Activated naive CD4-positive, alpha-beta T cell treated with anti-CD3 and anti-CD28 coated beads, Interleukin-2, amount 10 ng/mL, durations not matched to agents 7 days and 5 days (primary cell): ENCODE data around the gene SLC15A5.

Experiments used
- CTCF ChIA-PET: fragments of 350-600 bp; sonication (Branson Sonifier 250); formaldehyde crosslinking; loops from one replicate; lab custom pipeline; 2021; ENCODE audit warnings: antibody characterized with exemption; lab: Charles Lee
- DNase-seq: peaks from one replicate; pipeline ENCODE4 v3.0.0-alpha.2; 2020
- H3K27ac Mint-ChIP-seq: one replicate; pipeline ENCODE4 v1.8.0; 2021; ENCODE audit warnings: mild to moderate bottlenecking, moderate library complexity, mixed read lengths
- H3K27me3 Mint-ChIP-seq: one replicate; pipeline ENCODE4 v1.8.0; 2021; ENCODE audit warnings: mild to moderate bottlenecking, mixed read lengths
- H3K36me3 Mint-ChIP-seq: one replicate; pipeline ENCODE4 v1.8.0; 2021; ENCODE audit warnings: mixed read lengths
- H3K4me1 Mint-ChIP-seq: one replicate; pipeline ENCODE4 v1.8.0; 2021; ENCODE audit warnings: mixed read lengths
- H3K4me3 Mint-ChIP-seq: one replicate; pipeline ENCODE4 v1.8.0; 2021; ENCODE audit warnings: mild to moderate bottlenecking, moderate library complexity, mixed read lengths
- H3K9me3 Mint-ChIP-seq: one replicate; pipeline ENCODE4 v1.8.0; 2021; ENCODE audit warnings: mixed read lengths

Gene SLC15A5

GRCh38 chr12:16241346-16241745, 36.1 kb downstream of the SLC15A5 start:
- CTCF ChIA-PET: no interaction called here
- no peaks in the 10 kb centered on the region for H3K4me1 Mint-ChIP-seq
- no peak overlapping the region for H3K27ac Mint-ChIP-seq
- H3K36me3 Mint-ChIP-seq: no peaks in the 10 kb centered on the region
- no peak overlapping the region for H3K4me3 Mint-ChIP-seq
- H3K9me3 Mint-ChIP-seq: no peaks in the 10 kb centered on the region
- no peak for DNase-seq
- H3K27me3 Mint-ChIP-seq: no peaks in the 10 kb centered on the region

- Mint-ChIP-seq H3K4me1 (no peaks in the 10 kb centered on the region), H3K9me3 (no peaks in the 10 kb centered on the region), H3K4me3 (no peak overlapping the region), H3K27me3 (no peaks in the 10 kb centered on the region), H3K36me3 (no peaks in the 10 kb centered on the region), H3K27ac (no peak overlapping the region)
- DNase-seq: no peak
- CTCF ChIA-PET: no interaction called here
Observed at GRCh38 chr12:16238661-16239060, 38.8 kb downstream of the SLC15A5 start.

- Mint-ChIP-seq H3K27me3 (no peaks in the 10 kb centered on the region), H3K4me1 (no peaks in the 10 kb centered on the region), H3K4me3 (no peak overlapping the region), H3K9me3 (peaks cover 4% of the 10 kb centered on the region), H3K36me3 (no peaks in the 10 kb centered on the region), H3K27ac (no peak overlapping the region)
- CTCF ChIA-PET: no interaction called here
- DNase-seq: no peak
Observed at GRCh38 chr12:16229676-16230075, 47.8 kb downstream of the SLC15A5 start.

- CTCF ChIA-PET: no interaction called here
- no peak for DNase-seq
- no peaks in the 10 kb centered on the region for H3K36me3 Mint-ChIP-seq
- no peaks in the 10 kb centered on the region for H3K4me1 Mint-ChIP-seq
- H3K27me3 Mint-ChIP-seq: no peaks in the 10 kb centered on the region
- H3K9me3 Mint-ChIP-seq: peaks cover 4% of the 10 kb centered on the region
- H3K4me3 Mint-ChIP-seq: no peak overlapping the region
- no peak overlapping the region for H3K27ac Mint-ChIP-seq
Observed at GRCh38 chr12:16228067-16228466, 49.4 kb downstream of the SLC15A5 start.

GRCh38 chr12:16225692-16226091, 51.8 kb downstream of the SLC15A5 start:
- Mint-ChIP-seq H3K27me3 (no peaks in the 10 kb centered on the region), H3K36me3 (no peaks in the 10 kb centered on the region), H3K4me1 (no peaks in the 10 kb centered on the region), H3K4me3 (no peak overlapping the region), H3K27ac (no peak overlapping the region), H3K9me3 (peaks cover 2% of the 10 kb centered on the region)
- no peak for DNase-seq
- CTCF ChIA-PET: no interaction called here

GRCh38 chr12:16224196-16224595, 53.3 kb downstream of the SLC15A5 start:
- Mint-ChIP-seq H3K27me3 (no peaks in the 10 kb centered on the region), H3K36me3 (no peaks in the 10 kb centered on the region), H3K4me1 (no peaks in the 10 kb centered on the region), H3K4me3 (no peak overlapping the region), H3K27ac (no peak overlapping the region), H3K9me3 (peaks cover 5% of the 10 kb centered on the region)
- CTCF ChIA-PET: no interaction called here
- DNase-seq: no peak

GRCh38 chr12:16221776-16222175, 55.7 kb downstream of the SLC15A5 start:
- CTCF ChIA-PET: no interaction called here
- Mint-ChIP-seq H3K27ac (no peak overlapping the region), H3K9me3 (peaks cover 5% of the 10 kb centered on the region), H3K4me3 (no peak overlapping the region), H3K36me3 (no peaks in the 10 kb centered on the region), H3K27me3 (no peaks in the 10 kb centered on the region), H3K4me1 (no peaks in the 10 kb centered on the region)
- no peak for DNase-seq

- H3K36me3 Mint-ChIP-seq: no peaks in the 10 kb centered on the region
Observed at GRCh38 chr12:16220120-16220519, 57.4 kb downstream of the SLC15A5 start.

GRCh38 chr12:16218934-16219751, 58.3 kb downstream of the SLC15A5 start:
- Mint-ChIP-seq H3K27ac (no peak overlapping the region), H3K4me1 (no peaks in the 10 kb centered on the region), H3K4me3 (no peak overlapping the region), H3K36me3 (no peaks in the 10 kb centered on the region), H3K27me3 (no peaks in the 10 kb centered on the region), H3K9me3 (peaks cover 3% of the 10 kb centered on the region)
- DNase-seq: no peak
- CTCF ChIA-PET: no interaction called here

More at GRCh38 chr12:16220120-16220519, 57.4 kb downstream of the SLC15A5 start:
- Mint-ChIP-seq H3K27ac (no peak overlapping the region), H3K9me3 (peaks cover 3% of the 10 kb centered on the region), H3K4me3 (no peak overlapping the region), H3K4me1 (no peaks in the 10 kb centered on the region), H3K27me3 (no peaks in the 10 kb centered on the region)
- CTCF ChIA-PET: no interaction called here
- no peak for DNase-seq

- CTCF ChIA-PET: no interaction called here
- Mint-ChIP-seq H3K4me3 (no peak overlapping the region), H3K27ac (no peak overlapping the region), H3K4me1 (no peaks in the 10 kb centered on the region), H3K9me3 (peaks cover 3% of the 10 kb centered on the region), H3K27me3 (no peaks in the 10 kb centered on the region), H3K36me3 (no peaks in the 10 kb centered on the region)
- DNase-seq: no peak
Observed at GRCh38 chr12:16218234-16218633, 59.3 kb downstream of the SLC15A5 start.

GRCh38 chr12:16211731-16212130, 65.8 kb downstream of the SLC15A5 start:
- Mint-ChIP-seq H3K27ac (no peak overlapping the region), H3K4me3 (no peak overlapping the region), H3K27me3 (no peaks in the 10 kb centered on the region), H3K4me1 (no peaks in the 10 kb centered on the region), H3K9me3 (no peaks in the 10 kb centered on the region), H3K36me3 (no peaks in the 10 kb centered on the region)
- CTCF ChIA-PET: no interaction called here
- DNase-seq: no peak

- H3K27me3 Mint-ChIP-seq: no peaks in the 10 kb centered on the region
Observed at GRCh38 chr12:16198884-16199283, 78.6 kb downstream of the SLC15A5 start.

GRCh38 chr12:16197600-16197999, 79.9 kb downstream of the SLC15A5 start:
- Mint-ChIP-seq H3K27me3 (no peaks in the 10 kb centered on the region), H3K4me1 (no peaks in the 10 kb centered on the region), H3K36me3 (no peaks in the 10 kb centered on the region), H3K27ac (no peak overlapping the region), H3K4me3 (no peak overlapping the region), H3K9me3 (peaks cover 2% of the 10 kb centered on the region)
- CTCF ChIA-PET: no interaction called here
- no peak for DNase-seq

More at GRCh38 chr12:16198884-16199283, 78.6 kb downstream of the SLC15A5 start:
- no peak overlapping the region for H3K4me3 Mint-ChIP-seq
- no peak for DNase-seq
- CTCF ChIA-PET: no interaction called here
- H3K9me3 Mint-ChIP-seq: peaks cover 2% of the 10 kb centered on the region
- no peak overlapping the region for H3K27ac Mint-ChIP-seq
- H3K36me3 Mint-ChIP-seq: no peaks in the 10 kb centered on the region
- no peaks in the 10 kb centered on the region for H3K4me1 Mint-ChIP-seq

- DNase-seq: no peak
- CTCF ChIA-PET: no interaction called here
Observed at GRCh38 chr12:16189849-16190248, 87.6 kb downstream of the SLC15A5 start.

GRCh38 chr12:16187660-16188059, 89.8 kb downstream of the SLC15A5 start:
- H3K9me3 Mint-ChIP-seq: no peaks in the 10 kb centered on the region
- no peak overlapping the region for H3K27ac Mint-ChIP-seq
- no peak for DNase-seq
- CTCF ChIA-PET: no interaction called here
- no peaks in the 10 kb centered on the region for H3K4me1 Mint-ChIP-seq
- H3K36me3 Mint-ChIP-seq: no peaks in the 10 kb centered on the region
- H3K4me3 Mint-ChIP-seq: no peak overlapping the region
- no peaks in the 10 kb centered on the region for H3K27me3 Mint-ChIP-seq

More at GRCh38 chr12:16189849-16190248, 87.6 kb downstream of the SLC15A5 start:
- no peak overlapping the region for H3K27ac Mint-ChIP-seq
- no peaks in the 10 kb centered on the region for H3K27me3 Mint-ChIP-seq
- no peaks in the 10 kb centered on the region for H3K36me3 Mint-ChIP-seq
- H3K9me3 Mint-ChIP-seq: no peaks in the 10 kb centered on the region
- H3K4me1 Mint-ChIP-seq: no peaks in the 10 kb centered on the region
- H3K4me3 Mint-ChIP-seq: no peak overlapping the region
